Aorta (tissue), 5 donors: ENCODE measurements around the gene SLC31A2. TPM values are rescaled to one million over a fixed set of nuclear protein-coding genes. Genes with fewer than 3 reads are reported as not detected.
A peak's percentile ranks its signal among the peaks of the same experiment; 100 is the strongest.

Experiments
- ATAC-seq: fragments of 200-7000 bp; cut with Tn5 transposase; one replicate; pipeline ENCODE4 v1.9.1; 2022; ENCODE audit warnings: moderate library complexity; ENCODE audit not compliant: low FRiP score
- DNase-seq, 2 donors: peaks; one replicate each; pipeline ENCODE4 v3.0.0-alpha.2; 2020
- H3K27ac ChIP-seq, 2 donors: one replicate each; pipeline ENCODE4 v1.5.1; 2013; ENCODE audit warnings: low read length in 2 of 2, mild to moderate bottlenecking in 2 of 2, moderate library complexity in 2 of 2, control low read depth in 1 of 2, inconsistent platforms in 1 of 2, low read depth in 1 of 2
- H3K27me3 ChIP-seq, 2 donors: one replicate each; pipeline ENCODE4 v1.6.1; 2013; ENCODE audit warnings: control low read depth in 1 of 2, low read length in 1 of 2, mild to moderate bottlenecking in 1 of 2, moderate library complexity in 1 of 2; ENCODE audit not compliant: insufficient read depth in 2 of 2, control insufficient read depth in 1 of 2
- H3K36me3 ChIP-seq, 2 donors: one replicate each; pipeline ENCODE4 v1.6.1; 2013; ENCODE audit warnings: control low read depth in 1 of 2, low read length in 1 of 2, mild to moderate bottlenecking in 1 of 2; ENCODE audit not compliant: insufficient read depth in 2 of 2, control insufficient read depth in 1 of 2
- H3K4me1 ChIP-seq, 2 donors: one replicate each; pipeline ENCODE4 v1.6.1; 2013; ENCODE audit warnings: low read length in 2 of 2, control low read depth in 1 of 2, mild to moderate bottlenecking in 1 of 2, moderate library complexity in 1 of 2; ENCODE audit not compliant: insufficient read depth in 2 of 2, control insufficient read depth in 1 of 2
- H3K4me3 ChIP-seq, 2 donors: one replicate each; pipeline ENCODE4 v1.5.1; 2013; ENCODE audit warnings: low read length in 2 of 2, control low read depth in 1 of 2, mild to moderate bottlenecking in 1 of 2
- H3K9me3 ChIP-seq: one replicate; pipeline ENCODE4 v1.6.1; 2013; ENCODE audit warnings: mild to moderate bottlenecking, low read length; ENCODE audit not compliant: control insufficient read depth
- whole genome bisulfite sequencing, 2 donors: extraction: QIAGEN DNeasy Blood & Tissue Kit; methylation state at CpG; one replicate each; pipeline ENCODE4 v1.1.7; 2013; 5-methylcytosine and 5-hydroxymethylcytosine counted together
- intact Hi-C, 2 donors: fragments of 100-400 bp; cut with DNase I; formaldehyde crosslinking; loops; one replicate each; pipeline versions ENCODE4 v1.14.2 to v1.15.0; 2022
- polyA plus RNA-seq, 2 donors: library from polyadenylated mRNA; stranded (reverse); fragments of 200-250 nt; gene quantifications; one replicate each; pipeline ENCODE4 v1.2.3, GENCODE V29; 2013
- total RNA-seq, 2 donors: library from RNA; stranded (reverse); fragmentation: NEBNext Ultra II Directional; extraction: Animal tissue kit (Norgen Biotek cat#: 25700); gene quantifications; one replicate each; pipeline ENCODE4 v1.2.1, GENCODE V29; 2021
- donor health status: healthy with polysubstance abuse.
- donor health status: Bipolar disorder and iron deficiency.
- donor health status: DM: no; HTN: no; CAD: no.
- donor health status: DM: no; HTN: no; CAD: no.
- donor health status: DM: yes; HTN: yes; CAD: no.

Gene SLC31A2
- total and polyA plus RNA-seq, 4 donors = 3.1 to 14.0 (median 12.1) TPM

DNA sequence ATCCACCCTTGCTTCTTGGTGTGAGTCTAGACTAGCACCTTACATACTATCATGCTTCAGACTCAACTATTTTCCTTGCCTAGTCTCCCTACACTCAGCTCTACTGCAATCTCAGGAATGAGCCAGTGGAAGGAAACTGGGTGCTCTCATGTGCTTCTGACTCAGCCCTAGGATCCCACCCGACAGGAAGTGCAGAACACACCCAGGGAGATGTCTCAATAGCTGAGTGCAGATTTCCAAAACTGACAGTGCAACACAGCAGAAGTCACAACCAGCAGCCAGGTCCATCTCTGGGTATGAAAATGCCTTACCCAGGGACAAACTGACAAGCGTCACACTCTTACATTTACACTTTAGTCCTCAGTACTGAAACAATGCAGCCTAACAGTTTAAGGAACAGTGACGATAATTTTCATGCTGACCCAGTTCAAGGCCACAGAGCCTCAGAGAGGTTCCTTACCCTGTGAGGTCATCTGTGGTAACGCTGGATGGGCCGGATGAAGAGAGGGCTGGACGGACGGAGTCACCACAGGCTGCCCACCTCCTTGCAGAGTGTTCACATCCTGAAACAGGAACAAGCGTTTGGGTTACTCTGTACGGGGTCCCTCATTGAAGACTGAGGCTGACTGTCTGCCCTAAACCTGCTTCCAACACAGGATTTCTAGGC lies 37.3 kb downstream of the SLC31A2 start:
- intact Hi-C loops = no loop called here
- H3K36me3 ChIP-seq = peaks cover 4 to 20% of the 10 kb centered on the region in 2 donors
- H3K9me3 ChIP-seq = no peaks in the 10 kb centered on the region
- no peaks in the 10 kb centered on the region for H3K4me1 ChIP-seq
- H3K27ac ChIP-seq = no peak overlapping the region
- no peaks in the 10 kb centered on the region for H3K27me3 ChIP-seq
- no peak overlapping the region for H3K4me3 ChIP-seq
- ATAC-seq = peak; percentile 80
- peak in 1 of 2 donors; percentile 80 for DNase-seq
- 92 to 93% methylated on average over 9 of the region's 9 CpGs for WGBS, 2 donors

DNA sequence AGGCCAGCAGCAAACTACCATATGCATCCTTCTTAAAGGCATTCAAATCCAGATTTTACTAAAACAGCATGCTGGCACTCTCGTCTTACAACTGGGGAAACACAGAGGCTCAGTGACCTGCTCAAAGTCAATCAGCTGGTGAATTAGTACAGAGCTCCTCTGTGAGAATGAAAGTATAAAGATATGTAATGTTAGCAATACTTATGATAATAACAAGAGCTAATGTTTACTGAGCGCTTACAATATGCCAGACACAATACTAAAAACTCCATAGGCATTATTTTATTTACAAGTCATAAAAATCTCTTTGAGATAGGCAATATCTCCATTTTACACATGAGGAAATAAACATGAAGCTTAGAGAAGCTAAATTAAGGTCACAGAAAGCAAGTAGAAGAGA lies 41.6 kb downstream of the SLC31A2 start:
- H3K36me3 ChIP-seq = peaks cover 0 to 11% of the 10 kb centered on the region in 2 donors
- WGBS, 2 donors = 55 to 66% methylated on average over 2 of the region's 2 CpGs
- ATAC-seq (no peak), DNase-seq (no peak)
- H3K4me1 ChIP-seq = no peaks in the 10 kb centered on the region
- no peaks in the 10 kb centered on the region for H3K9me3 ChIP-seq
- no peak overlapping the region for H3K27ac ChIP-seq
- no peak overlapping the region for H3K4me3 ChIP-seq
- intact Hi-C loops = no loop called here
- no peaks in the 10 kb centered on the region for H3K27me3 ChIP-seq

DNA sequence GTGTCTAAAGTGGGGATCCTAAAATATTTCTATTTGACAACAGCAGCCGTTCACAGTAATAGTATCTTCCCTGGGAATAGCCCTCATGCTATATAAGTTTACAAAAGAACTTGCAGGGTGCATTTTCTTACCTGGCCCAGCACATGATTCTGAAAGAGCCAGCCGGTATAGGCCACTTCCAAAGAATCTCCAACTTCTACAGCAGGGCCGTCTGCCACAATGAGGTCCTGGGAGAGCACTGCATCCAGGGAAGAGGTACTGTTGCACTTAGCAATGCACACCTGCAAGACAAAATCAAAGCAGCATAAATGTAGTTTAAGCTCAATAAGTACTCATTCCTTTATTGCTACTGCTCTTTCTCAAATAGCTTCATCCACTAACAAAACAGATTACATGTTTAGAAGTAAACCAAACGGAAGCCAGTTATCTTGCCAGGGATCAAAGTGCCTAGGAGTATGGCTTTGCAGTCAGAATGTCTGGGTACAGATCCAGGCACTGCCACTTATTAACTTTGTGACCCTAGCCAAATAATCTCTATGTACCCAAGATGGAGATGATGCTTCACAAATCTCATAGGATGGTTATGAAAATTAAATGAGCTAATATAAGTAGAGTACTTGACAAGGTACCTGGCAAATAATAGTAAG lies 49.0 kb downstream of the SLC31A2 start:
- intact Hi-C loops = no loop called here
- peaks cover 3 to 9% of the 10 kb centered on the region in 2 donors for H3K36me3 ChIP-seq
- no peaks in the 10 kb centered on the region for H3K4me1 ChIP-seq
- ATAC-seq (no peak), DNase-seq (no peak)
- H3K4me3 ChIP-seq = no peak overlapping the region
- WGBS, 2 donors = 76 to 82% methylated on average over 4 of the region's 4 CpGs
- H3K27me3 ChIP-seq = no peaks in the 10 kb centered on the region
- H3K9me3 ChIP-seq = no peaks in the 10 kb centered on the region
- H3K27ac ChIP-seq = no peak overlapping the region

DNA sequence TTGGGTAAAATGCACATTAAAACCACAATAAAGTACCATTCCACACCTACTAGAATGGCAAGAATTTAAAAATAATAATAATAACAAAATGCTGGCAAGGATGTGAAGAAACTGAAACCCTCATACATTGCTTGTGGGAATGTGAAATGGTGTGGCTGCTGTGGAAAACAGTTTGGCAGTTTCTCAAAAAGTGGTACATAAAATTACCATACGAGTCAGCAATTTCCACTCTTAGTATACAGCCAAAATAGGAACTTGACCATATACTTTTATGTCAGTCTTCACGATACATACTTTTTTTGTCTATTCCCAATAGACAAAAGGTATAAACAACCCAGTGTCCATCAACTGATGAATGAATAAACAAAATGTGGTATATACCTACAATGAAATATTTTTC lies 54.6 kb downstream of the SLC31A2 start:
- no peaks in the 10 kb centered on the region for H3K9me3 ChIP-seq
- no peak overlapping the region for H3K4me3 ChIP-seq
- intact Hi-C loops = no loop called here
- peaks cover 4 to 12% of the 10 kb centered on the region in 2 donors for H3K36me3 ChIP-seq
- no peak for ATAC-seq
- WGBS, 2 donors = 85 to 86% methylated on average over 2 of the region's 2 CpGs
- H3K4me1 ChIP-seq = no peaks in the 10 kb centered on the region
- no peak for DNase-seq
- no peak overlapping the region for H3K27ac ChIP-seq
- H3K27me3 ChIP-seq = no peaks in the 10 kb centered on the region

DNA sequence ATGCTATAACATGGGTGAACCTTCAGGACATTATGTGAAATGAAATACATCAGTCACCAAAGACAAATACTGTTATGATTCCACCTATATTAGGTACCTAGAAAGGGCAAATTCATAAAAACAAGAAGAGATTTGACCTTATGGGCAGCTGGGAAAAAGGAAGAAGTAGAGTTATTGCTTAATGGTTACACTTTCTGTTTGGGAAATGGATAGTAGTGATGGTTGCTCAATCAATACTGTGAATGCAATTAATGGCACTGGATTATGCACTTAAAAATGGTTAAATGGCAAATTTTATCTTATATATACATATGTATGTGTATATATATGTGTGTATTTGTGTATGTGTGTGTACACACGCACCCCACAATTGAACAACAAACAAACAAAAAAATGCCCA lies 55.1 kb downstream of the SLC31A2 start:
- no peak overlapping the region for H3K4me3 ChIP-seq
- DNase-seq (no peak), ATAC-seq (no peak)
- no peaks in the 10 kb centered on the region for H3K4me1 ChIP-seq
- peaks cover 4 to 12% of the 10 kb centered on the region in 2 donors for H3K36me3 ChIP-seq
- H3K27me3 ChIP-seq = no peaks in the 10 kb centered on the region
- 91 to 92% methylated on average over 1 of the region's 1 CpG for WGBS, 2 donors
- H3K27ac ChIP-seq = no peak overlapping the region
- H3K9me3 ChIP-seq = no peaks in the 10 kb centered on the region
- intact Hi-C loops = no loop called here

DNA sequence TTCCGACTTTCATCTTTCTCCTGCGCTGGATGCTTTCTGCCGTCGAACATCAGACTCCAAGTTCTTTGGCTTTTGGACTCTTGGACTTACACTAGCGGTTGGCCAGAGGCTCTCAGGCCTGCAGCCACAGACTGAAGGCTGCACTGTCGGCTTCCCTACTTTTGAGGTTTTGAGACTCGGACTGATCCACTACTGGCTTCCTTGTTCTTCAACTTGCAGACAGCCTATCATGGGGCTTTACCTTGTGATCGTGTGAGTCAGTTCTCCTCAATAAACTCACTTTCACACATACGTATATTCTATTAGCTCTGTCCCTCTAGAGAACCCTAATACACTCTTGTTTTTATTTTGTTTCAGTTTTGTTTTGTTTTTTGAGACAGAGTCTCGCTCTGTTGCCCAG lies 60.0 kb downstream of the SLC31A2 start:
- Histone ChIP-seq H3K27me3 (no peaks in the 10 kb centered on the region), H3K9me3 (no peaks in the 10 kb centered on the region), H3K36me3 (peaks cover 2 to 7% of the 10 kb centered on the region in 2 donors), H3K27ac (no peak overlapping the region), H3K4me3 (no peak overlapping the region), H3K4me1 (no peaks in the 10 kb centered on the region)
- ATAC-seq (no peak), DNase-seq (peak in 1 of 2 donors; percentile 58)
- intact Hi-C loops = no loop called here
- WGBS, 2 donors = 91 to 95% methylated on average over 10 of the region's 10 CpGs

Other genes with a start within 250 kb of the SLC31A2 start
- 1 to 10 TPM; 1.5 to 2.1 TPM for gene ZNF883, start 138.8 kb upstream of the SLC31A2 start, total RNA-seq
- gene ZNF883, start 138.8 kb upstream of the SLC31A2 start, polyA plus RNA-seq = 1 to 10 TPM; 1.0 to 1.9 TPM
- 1 to 10 TPM; 4.5 to 6.8 TPM for gene ZFP37, start 94.3 kb upstream of the SLC31A2 start, total RNA-seq
- 1 to 10 TPM in 1 of 2 donors, under 1 TPM in 1; 0.75 to 2.0 TPM for gene ZFP37, start 94.3 kb upstream of the SLC31A2 start, polyA plus RNA-seq
- 10 to 100 TPM; 26.4 to 48.3 TPM for gene FKBP15, start 70.3 kb downstream of the SLC31A2 start, total RNA-seq
- 10 to 100 TPM in 1 of 2 donors, 1 to 10 TPM in 1; 8.4 to 13.9 TPM for gene FKBP15, start 70.3 kb downstream of the SLC31A2 start, polyA plus RNA-seq
- gene SLC31A1, start 70.5 kb downstream of the SLC31A2 start, total RNA-seq = 10 to 100 TPM; 16.6 to 17.1 TPM
- 1 to 10 TPM; 6.0 to 9.4 TPM for gene SLC31A1, start 70.5 kb downstream of the SLC31A2 start, polyA plus RNA-seq
- gene CDC26, start 124.6 kb downstream of the SLC31A2 start, total RNA-seq = 10 to 100 TPM; 23.1 to 23.8 TPM
- 100 to 1,000 TPM in 1 of 2 donors, 10 to 100 TPM in 1; 42.1 to 134 TPM for gene CDC26, start 124.6 kb downstream of the SLC31A2 start, polyA plus RNA-seq
- gene PRPF4, start 124.7 kb downstream of the SLC31A2 start, total RNA-seq = 10 to 100 TPM; 12.8 to 12.9 TPM
- gene PRPF4, start 124.7 kb downstream of the SLC31A2 start, polyA plus RNA-seq = 10 to 100 TPM in 1 of 2 donors, 1 to 10 TPM in 1; 8.4 to 12.0 TPM
- gene RNF183, start 152.4 kb downstream of the SLC31A2 start, total RNA-seq = not detected
- not detected for gene RNF183, start 152.4 kb downstream of the SLC31A2 start, polyA plus RNA-seq
- 1 to 10 TPM; 1.1 to 2.1 TPM for gene WDR31, start 189.3 kb downstream of the SLC31A2 start, total RNA-seq
- 1 to 10 TPM in 1 of 2 donors, under 1 TPM in 1; 0.54 to 1.1 TPM for gene WDR31, start 189.3 kb downstream of the SLC31A2 start, polyA plus RNA-seq
- under 1 TPM; 0.19 to 0.48 TPM for gene BSPRY, start 198.5 kb downstream of the SLC31A2 start, total RNA-seq
- 1 to 10 TPM in 1 of 2 donors, under 1 TPM in 1; 0.18 to 2.6 TPM for gene BSPRY, start 198.5 kb downstream of the SLC31A2 start, polyA plus RNA-seq
- 10 to 100 TPM in 1 of 2 donors, 1 to 10 TPM in 1; 8.2 to 13.5 TPM for gene HDHD3, start 226.0 kb downstream of the SLC31A2 start, total RNA-seq
- 10 to 100 TPM; 21.7 to 23.7 TPM for gene HDHD3, start 226.0 kb downstream of the SLC31A2 start, polyA plus RNA-seq